Endothelial cell of hepatic sinusoid (primary cell): ENCODE measurements around the gene TUFM.
"Not testable (repeated sequence)": the region's sequence is repeated elsewhere in the genome, so short reads cannot be mapped to it uniquely, and the experiment has no call there.

Experiments used
- in situ Hi-C: cut with HindIII; loops from 2 replicates; pipeline ENCODE4 v1.10.0; 2017; ENCODE audit warnings: low sequenced_read_pairs

Gene TUFM

GRCh38 chr16:28842696-28843095 lies 3.5 kb downstream of the TUFM start:
- in situ Hi-C loops = no loop called here

- in situ Hi-C loops = no loop called here
Observed at GRCh38 chr16:28839899-28840298, 6.2 kb downstream of the TUFM start.

DNA sequence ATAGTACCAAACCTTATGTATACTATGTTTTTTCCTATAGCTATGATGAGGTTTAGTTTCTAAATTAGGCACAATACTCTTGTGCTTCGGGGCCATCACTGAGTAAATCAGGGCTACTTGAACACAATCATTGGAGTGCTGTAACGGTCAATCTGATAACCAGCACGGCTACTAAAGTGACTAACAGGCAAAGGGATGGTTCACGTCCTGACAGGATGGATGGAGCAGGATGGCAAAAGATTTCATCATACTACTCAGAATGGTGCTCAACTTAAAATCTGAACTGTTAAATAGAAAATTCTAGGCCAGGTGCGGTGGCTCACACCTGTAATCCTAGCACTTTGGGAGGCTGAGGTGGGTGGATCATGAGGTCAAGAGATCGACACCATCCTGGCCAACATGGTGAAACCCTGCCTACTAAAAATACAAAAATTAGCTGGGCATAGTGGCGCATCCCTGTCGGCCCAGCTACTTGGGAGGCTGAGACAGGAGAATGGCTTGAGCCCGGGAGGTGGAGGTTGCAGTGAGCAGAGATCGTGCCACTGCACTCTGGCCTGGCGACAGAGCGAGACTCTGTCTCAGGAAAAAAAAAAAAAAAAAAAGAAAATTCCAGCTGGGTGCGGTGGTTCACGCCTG lies 7.0 kb downstream of the TUFM start:
- in situ Hi-C loops = no loop called here

GRCh38 chr16:28838558-28838918 lies 7.6 kb downstream of the TUFM start:
- in situ Hi-C loops = no loop called here

GRCh38 chr16:28837672-28838557 lies 8.2 kb downstream of the TUFM start:
- in situ Hi-C loops = no loop called here

- in situ Hi-C loops = no loop called here
Observed at GRCh38 chr16:28836761-28837064, 9.4 kb downstream of the TUFM start.

DNA sequence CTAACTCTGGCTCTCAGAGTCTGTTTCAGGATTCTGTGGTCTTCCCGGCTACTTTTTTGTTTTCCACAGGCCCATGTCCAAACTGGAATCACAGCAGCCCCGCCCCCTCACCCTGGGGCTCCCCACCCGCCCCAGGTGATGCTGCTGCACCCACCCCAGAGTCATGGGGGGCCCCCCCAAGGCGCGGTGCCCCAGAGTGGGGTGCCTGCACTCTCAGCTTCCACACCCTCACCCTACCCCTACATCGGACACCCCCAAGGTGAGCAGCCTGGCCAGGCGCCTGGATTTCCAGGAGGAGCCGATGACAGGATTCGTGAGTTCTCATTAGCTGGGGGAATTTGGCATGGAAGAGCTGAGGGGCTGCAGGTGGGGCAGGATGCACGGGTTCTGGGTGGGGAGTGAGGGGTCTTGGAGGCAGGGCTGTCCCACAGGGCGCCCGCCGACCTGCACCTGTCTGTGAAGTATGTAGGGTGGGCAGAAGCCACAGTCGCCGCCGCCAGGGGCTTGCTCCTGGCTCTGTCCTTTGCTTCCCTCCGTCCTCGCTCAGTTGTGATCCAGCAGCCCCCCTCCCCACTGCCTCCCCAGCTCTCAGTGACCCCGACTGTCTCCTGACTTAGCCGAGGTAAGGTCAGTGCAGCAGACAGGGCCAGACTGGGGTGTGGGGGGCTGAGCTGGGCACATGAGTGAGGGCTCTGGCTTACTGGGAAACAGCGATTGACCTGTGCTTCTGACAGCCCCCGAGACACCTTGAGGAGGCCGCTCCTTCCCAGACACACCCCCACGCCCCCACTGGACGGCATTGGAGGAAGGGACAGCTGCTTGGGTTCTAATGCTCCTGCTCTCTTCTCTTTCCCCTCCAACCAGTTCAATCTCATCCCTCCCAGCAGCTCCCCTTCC lies 10.0 kb downstream of the TUFM start:
- in situ Hi-C loops = no loop called here

- in situ Hi-C loops = no loop called here
Observed at GRCh38 chr16:28834873-28835863, 11.0 kb downstream of the TUFM start.

DNA sequence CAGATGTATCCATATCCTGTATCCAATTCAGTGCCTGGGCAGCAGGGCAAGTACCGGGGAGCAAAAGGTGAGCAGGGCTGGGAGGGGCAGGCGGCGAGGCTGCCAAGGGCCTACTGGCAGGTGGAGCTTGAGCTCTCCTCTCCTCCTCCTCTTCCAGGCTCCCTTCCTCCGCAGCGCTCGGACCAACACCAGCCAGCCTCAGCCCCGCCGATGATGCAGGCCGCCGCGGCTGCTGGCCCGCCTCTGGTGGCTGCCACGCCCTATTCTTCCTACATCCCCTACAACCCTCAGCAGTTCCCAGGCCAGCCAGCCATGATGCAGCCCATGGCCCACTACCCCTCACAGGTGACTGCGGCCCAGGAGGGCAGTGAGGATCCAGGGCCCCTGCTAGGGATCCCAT lies 11.8 kb downstream of the TUFM start:
- in situ Hi-C loops = no loop called here

DNA sequence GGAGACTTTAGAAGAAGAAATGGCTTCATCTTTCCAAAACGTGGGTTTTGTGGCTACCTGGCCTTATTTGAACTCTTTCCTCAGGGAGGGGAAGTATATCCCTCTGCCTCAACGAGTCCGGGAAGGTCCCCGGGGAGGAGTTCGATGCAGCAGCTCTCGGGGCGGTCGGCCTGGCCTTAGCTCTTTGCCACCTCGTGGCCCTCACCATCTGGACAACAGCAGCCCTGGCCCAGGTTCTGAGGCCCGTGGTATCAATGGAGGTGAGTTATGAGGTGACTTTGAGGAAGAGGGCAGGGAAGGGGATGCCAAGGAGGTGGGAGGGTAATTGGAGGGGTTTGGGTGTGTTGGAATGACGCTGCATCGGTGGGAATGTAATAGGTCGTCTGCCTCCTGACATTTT lies 15.6 kb downstream of the TUFM start:
- in situ Hi-C loops = no loop called here

DNA sequence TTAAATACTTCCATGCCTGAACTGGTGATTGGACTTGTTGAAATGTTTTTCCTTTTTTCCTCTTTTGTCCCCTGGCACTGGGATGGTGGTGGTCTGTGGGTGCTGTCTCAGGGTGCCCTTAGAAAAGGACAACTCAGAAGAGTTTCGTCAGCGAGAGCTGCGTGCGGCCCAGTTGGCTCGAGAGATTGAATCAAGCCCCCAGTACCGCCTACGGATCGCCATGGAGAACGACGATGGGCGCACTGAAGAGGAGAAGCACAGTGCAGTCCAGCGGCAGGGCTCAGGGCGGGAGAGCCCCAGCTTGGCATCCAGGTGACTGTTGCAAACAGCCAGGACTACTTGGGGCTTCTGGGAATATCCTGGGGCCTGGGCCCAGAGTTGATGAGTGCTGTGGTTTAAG lies 16.4 kb downstream of the TUFM start:
- in situ Hi-C loops = no loop called here

DNA sequence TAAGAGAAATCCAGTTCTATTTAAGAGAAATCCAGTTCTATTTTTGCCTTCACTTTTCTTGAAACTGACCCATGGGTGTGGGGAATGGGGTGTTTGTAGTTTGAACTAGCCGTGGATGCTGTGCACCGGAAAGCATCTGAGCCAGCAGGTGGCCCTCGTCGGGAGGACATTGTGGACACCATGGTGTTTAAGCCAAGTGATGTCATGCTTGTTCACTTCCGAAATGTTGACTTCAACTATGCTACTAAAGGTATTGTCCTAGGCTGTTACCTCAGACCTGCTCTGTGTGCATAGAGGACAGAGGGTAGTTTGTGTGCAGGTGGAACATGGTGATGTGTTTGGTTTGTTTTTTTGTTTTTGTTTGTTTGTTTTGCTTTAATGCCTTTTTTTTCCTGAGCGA lies 20.0 kb downstream of the TUFM start:
- in situ Hi-C loops = no loop called here

GRCh38 chr16:28824717-28824973 lies 21.5 kb downstream of the TUFM start:
- in situ Hi-C loops = no loop called here

- in situ Hi-C loops = no loop called here
Observed at GRCh38 chr16:28823873-28824716, 22.1 kb downstream of the TUFM start.

DNA sequence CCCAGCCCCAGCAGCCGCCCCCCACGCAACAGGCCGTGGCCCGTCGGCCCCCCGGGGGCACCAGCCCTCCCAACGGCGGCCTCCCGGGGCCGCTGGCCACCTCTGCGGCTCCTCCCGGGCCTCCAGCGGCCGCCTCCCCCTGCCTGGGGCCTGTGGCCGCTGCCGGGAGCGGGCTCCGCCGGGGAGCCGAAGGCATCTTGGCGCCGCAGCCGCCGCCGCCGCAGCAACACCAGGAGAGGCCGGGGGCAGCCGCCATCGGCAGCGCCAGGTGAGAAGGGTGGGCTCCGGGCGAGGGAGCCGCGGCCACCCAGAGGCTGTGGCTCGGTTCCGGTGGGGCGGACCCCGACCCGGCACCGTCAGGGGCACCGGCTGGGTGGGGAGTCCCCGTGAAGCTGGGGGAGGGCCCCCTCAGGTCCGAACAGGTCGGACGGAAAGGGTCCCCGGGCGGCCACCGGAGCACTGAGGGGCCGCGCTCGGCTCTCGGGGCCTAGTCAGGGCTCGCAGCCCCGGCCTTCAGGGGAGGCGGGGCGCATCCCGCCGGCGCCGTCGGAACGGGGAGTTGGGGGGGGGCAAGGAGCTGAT lies 22.8 kb downstream of the TUFM start:
- in situ Hi-C loops = no loop called here

GRCh38 chr16:28822520-28823290 lies 23.4 kb downstream of the TUFM start, which contains the start of gene ATXN2L:
Gene ATXN2L (plus strand): TSS chr16:28822999. CDS start chr16:28823260, 261 bp downstream.
- in situ Hi-C loops = no loop called here

GRCh38 chr16:28821874-28822519 lies 24.2 kb downstream of the TUFM start:
- in situ Hi-C loops = no loop called here

DNA sequence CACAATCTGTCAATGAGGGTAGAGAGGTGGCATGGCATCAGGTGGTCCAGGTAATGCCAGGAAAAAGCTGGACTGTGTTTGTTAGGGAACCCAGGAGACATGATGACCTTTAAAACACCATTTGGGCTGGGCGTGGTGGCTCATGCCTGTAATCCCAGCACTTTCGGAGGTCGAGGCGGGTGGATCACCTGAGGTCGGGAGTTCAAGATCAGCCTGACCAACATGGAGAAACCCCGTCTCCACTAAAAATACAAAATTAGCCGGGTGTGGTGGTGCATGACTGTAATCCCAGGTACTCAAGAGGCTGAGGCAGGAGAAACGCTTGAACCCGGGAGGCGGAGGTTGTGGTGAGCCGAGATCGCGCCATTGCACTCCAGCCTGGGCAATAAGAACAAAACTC lies 25.6 kb downstream of the TUFM start:
- in situ Hi-C loops = not testable (repeated sequence)
